HepG2 (cell line): ENCODE results near the gene TTC39C. TPM values are rescaled to one million over a fixed set of nuclear protein-coding genes. Genes with fewer than 3 reads are reported as not detected.
A peak's percentile ranks its signal among the peaks of the same experiment; 100 is the strongest.

Source experiments
- FLYWCH1 ChIP-seq: sonication (generic); formaldehyde crosslinking; IDR thresholded peaks from 2 replicates; pipeline ENCODE4 v1.8.1; 2023; ENCODE audit warnings: mild to moderate bottlenecking, missing genetic modification reagents
- KDM3A ChIP-seq: IDR thresholded peaks from 2 replicates; pipeline ENCODE4 v1.6.1; 2018; ENCODE audit warnings: low read depth, missing compliant biosample characterization
- KDM5A ChIP-seq: fragments of 200-600 bp; sonication (generic); IDR thresholded peaks from 2 replicates; pipeline ENCODE4 v1.7.0; 2018; ENCODE audit warnings: antibody characterized with exemption, mild to moderate bottlenecking, low read length, borderline replicate concordance
- PHB2 ChIP-seq: fragments of 450-650 bp; IDR thresholded peaks from 2 replicates; pipeline ENCODE4 v1.6.1; 2018; ENCODE audit not compliant: partially characterized antibody
- RORA ChIP-seq: sonication (generic); formaldehyde crosslinking; IDR thresholded peaks from 2 replicates; pipeline ENCODE4 v1.5.0; 2020; ENCODE audit warnings: mild to moderate bottlenecking, missing genetic modification reagents, moderate library complexity
- SMYD3 ChIP-seq: sonication (generic); formaldehyde crosslinking; IDR thresholded peaks from 2 replicates; pipeline ENCODE4 v1.8.1; 2023; ENCODE audit warnings: mild to moderate bottlenecking, missing genetic modification reagents
- SOX6 ChIP-seq, 2 experiments: fragments of 450-650 bp in 1 of 2; sonication (generic) in 1 of 2; formaldehyde crosslinking in 1 of 2; IDR thresholded peaks; 2 replicates each; pipeline versions ENCODE4 v1.4.0 to v1.6.1; 2017 to 2020; ENCODE audit warnings: antibody characterized with exemption in 1 of 2, mild to moderate bottlenecking in 1 of 2, missing genetic modification reagents in 1 of 2
- THAP11 ChIP-seq: IDR thresholded peaks from 2 replicates; pipeline ENCODE4 v1.6.1; 2016; ENCODE audit warnings: missing biosample characterization, missing genetic modification reagents
- TSC22D2 ChIP-seq: sonication (generic); formaldehyde crosslinking; IDR thresholded peaks from 2 replicates; pipeline ENCODE4 v1.5.1; 2020; ENCODE audit warnings: missing genetic modification reagents, mild to moderate bottlenecking, borderline replicate concordance
- ZFAT ChIP-seq: sonication (generic); formaldehyde crosslinking; conservative IDR thresholded peaks from 2 replicates; pipeline ENCODE4 v1.8.1; 2023; ENCODE audit warnings: missing genetic modification reagents, inconsistent platforms
- ZFP36L1 ChIP-seq: sonication (generic); formaldehyde crosslinking; IDR thresholded peaks from 2 replicates; pipeline ENCODE4 v1.8.0; 2022; ENCODE audit warnings: mild to moderate bottlenecking, missing genetic modification reagents, moderate library complexity
- ZMYM4 ChIP-seq: sonication (generic); formaldehyde crosslinking; IDR thresholded peaks from 2 replicates; pipeline ENCODE4 v1.8.1; 2023; ENCODE audit warnings: mild to moderate bottlenecking, missing genetic modification reagents
- ZNF678 ChIP-seq: sonication (generic); formaldehyde crosslinking; IDR thresholded peaks from 2 replicates; pipeline ENCODE4 v1.4.0; 2020; ENCODE audit warnings: mild to moderate bottlenecking, missing genetic modification reagents
- polyA plus RNA-seq, 8 experiments: library from polyadenylated mRNA; depleted of rRNA in 3 of 8; stranded (reverse) in 7 of 8; unstranded in 1 of 8; fragments of >200 nt; fragmentation: Illumina TruSeq in 4 of 8; extraction: Trizol in 4 of 8; gene quantifications; 2 replicates each; pipeline versions ENCODE4 v1.2.1 to v1.2.3, GENCODE V29; 2011 to 2016; ENCODE audit warnings: low read depth in 4 of 8, missing spikeins in 1 of 8, mixed read lengths in 1 of 8; ENCODE audit not compliant: insufficient read depth in 1 of 8
- total RNA-seq, 5 experiments: library from RNA; depleted of rRNA; stranded (reverse); fragments of >200 nt; fragmentation: Illumina TruSeq; extraction: Trizol; gene quantifications; 2 replicates each; pipeline ENCODE4 v1.2.3, GENCODE V29; 2016; ENCODE audit warnings: low read depth in 1 of 5
- TF ChIP-seq, protein P1 (sequence below): sonication (generic); formaldehyde crosslinking; IDR thresholded peaks from 2 replicates; pipeline ENCODE4 v1.9.0; 2021; ENCODE audit warnings: mild to moderate bottlenecking, missing genetic modification reagents
- TF ChIP-seq, protein P2 (sequence below): sonication (generic); formaldehyde crosslinking; IDR thresholded peaks from 2 replicates; pipeline ENCODE4 v1.5.0; 2020; ENCODE audit warnings: mild to moderate bottlenecking, missing genetic modification reagents
- TF ChIP-seq, protein P3 (sequence below): sonication (generic); formaldehyde crosslinking; IDR thresholded peaks from 2 replicates; pipeline ENCODE4 v1.4.0; 2020; ENCODE audit warnings: mild to moderate bottlenecking, low read depth, missing genetic modification reagents
- TF ChIP-seq, protein P4 (sequence below): sonication (generic); formaldehyde crosslinking; IDR thresholded peaks from 2 replicates; pipeline ENCODE4 v1.4.0; 2020; ENCODE audit warnings: missing genetic modification reagents

Gene TTC39C
- total and polyA plus RNA-seq, 2 of the 13 experiments (the other 11 are each of a cell fraction or from before 2014, with no cell fraction given), result 19.1 to 25.9 TPM

DNA sequence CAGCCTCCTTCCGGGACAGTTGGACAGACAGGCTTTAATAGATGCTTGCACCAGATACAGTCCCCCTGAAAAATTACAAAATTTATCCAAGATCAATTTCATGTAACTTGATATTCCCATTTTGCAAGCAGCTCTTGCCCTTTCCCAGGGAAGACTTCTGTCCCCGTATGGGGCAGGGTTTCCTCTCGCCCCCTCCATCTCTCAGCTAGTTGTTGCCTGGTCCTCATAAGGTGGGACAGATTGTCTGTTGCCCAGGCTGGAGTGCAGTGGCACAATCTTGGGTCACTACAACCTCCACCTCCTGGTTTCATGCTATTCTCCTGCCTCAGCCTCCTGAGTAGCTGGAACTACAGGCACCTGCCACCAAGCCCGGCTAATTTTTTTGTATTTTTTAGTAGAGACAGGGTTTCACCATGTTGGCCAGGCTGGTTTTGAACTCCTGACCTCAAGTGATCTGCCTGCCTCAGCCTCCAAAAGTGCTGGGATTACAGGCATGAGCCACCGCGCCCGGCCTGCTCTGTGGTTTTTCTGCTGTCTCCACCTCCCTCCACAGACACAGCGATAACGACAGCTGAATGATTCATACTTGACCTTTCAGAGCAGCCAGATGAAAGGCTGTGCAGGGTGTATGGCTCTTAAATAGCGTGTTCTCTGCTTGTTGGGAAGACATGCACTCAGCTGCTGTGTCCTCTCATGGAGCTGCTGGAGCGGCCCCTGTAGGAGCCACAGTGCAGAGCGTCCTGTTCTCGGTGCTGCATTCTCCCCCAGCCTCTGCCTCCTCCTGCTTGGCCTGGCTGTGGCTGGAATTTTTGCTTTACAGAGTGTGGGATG lies 61.4 kb downstream of the TTC39C start (continued):
- TF ChIP-seq, protein P1, sequence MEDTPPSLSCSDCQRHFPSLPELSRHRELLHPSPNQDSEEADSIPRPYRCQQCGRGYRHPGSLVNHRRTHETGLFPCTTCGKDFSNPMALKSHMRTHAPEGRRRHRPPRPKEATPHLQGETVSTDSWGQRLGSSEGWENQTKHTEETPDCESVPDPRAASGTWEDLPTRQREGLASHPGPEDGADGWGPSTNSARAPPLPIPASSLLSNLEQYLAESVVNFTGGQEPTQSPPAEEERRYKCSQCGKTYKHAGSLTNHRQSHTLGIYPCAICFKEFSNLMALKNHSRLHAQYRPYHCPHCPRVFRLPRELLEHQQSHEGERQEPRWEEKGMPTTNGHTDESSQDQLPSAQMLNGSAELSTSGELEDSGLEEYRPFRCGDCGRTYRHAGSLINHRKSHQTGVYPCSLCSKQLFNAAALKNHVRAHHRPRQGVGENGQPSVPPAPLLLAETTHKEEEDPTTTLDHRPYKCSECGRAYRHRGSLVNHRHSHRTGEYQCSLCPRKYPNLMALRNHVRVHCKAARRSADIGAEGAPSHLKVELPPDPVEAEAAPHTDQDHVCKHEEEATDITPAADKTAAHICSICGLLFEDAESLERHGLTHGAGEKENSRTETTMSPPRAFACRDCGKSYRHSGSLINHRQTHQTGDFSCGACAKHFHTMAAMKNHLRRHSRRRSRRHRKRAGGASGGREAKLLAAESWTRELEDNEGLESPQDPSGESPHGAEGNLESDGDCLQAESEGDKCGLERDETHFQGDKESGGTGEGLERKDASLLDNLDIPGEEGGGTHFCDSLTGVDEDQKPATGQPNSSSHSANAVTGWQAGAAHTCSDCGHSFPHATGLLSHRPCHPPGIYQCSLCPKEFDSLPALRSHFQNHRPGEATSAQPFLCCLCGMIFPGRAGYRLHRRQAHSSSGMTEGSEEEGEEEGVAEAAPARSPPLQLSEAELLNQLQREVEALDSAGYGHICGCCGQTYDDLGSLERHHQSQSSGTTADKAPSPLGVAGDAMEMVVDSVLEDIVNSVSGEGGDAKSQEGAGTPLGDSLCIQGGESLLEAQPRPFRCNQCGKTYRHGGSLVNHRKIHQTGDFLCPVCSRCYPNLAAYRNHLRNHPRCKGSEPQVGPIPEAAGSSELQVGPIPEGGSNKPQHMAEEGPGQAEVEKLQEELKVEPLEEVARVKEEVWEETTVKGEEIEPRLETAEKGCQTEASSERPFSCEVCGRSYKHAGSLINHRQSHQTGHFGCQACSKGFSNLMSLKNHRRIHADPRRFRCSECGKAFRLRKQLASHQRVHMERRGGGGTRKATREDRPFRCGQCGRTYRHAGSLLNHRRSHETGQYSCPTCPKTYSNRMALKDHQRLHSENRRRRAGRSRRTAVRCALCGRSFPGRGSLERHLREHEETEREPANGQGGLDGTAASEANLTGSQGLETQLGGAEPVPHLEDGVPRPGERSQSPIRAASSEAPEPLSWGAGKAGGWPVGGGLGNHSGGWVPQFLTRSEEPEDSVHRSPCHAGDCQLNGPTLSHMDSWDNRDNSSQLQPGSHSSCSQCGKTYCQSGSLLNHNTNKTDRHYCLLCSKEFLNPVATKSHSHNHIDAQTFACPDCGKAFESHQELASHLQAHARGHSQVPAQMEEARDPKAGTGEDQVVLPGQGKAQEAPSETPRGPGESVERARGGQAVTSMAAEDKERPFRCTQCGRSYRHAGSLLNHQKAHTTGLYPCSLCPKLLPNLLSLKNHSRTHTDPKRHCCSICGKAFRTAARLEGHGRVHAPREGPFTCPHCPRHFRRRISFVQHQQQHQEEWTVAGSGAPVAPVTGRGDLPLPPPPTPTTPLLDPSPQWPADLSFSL (CRISPR knock-in tag), result no peak
- TF ChIP-seq ZMYM4 (CRISPR knock-in tag) (peak; percentile 86; the same call in 1 of the 2 replicates), FLYWCH1 (CRISPR knock-in tag) (no peak), KDM5A (no peak), SMYD3 (no peak), RORA (no peak), KDM3A (peak; percentile 70; the same call in 1 of the 2 replicates), SOX6 (IDR thresholded peaks at IDR 0.05) (no peak), SOX6 (CRISPR knock-in tag; IDR thresholded peaks at IDR 0.05) (peak; percentile 85), THAP11 (CRISPR knock-in tag) (peak; percentile 67; the same call in 1 of the 2 replicates), PHB2 (no peak), ZFP36L1 (CRISPR knock-in tag) (no peak; the same call in 1 of the 2 replicates), TSC22D2 (no peak), ZFAT (no peak), ZNF678 (CRISPR knock-in tag) (no peak)
- TF ChIP-seq, protein P2, sequence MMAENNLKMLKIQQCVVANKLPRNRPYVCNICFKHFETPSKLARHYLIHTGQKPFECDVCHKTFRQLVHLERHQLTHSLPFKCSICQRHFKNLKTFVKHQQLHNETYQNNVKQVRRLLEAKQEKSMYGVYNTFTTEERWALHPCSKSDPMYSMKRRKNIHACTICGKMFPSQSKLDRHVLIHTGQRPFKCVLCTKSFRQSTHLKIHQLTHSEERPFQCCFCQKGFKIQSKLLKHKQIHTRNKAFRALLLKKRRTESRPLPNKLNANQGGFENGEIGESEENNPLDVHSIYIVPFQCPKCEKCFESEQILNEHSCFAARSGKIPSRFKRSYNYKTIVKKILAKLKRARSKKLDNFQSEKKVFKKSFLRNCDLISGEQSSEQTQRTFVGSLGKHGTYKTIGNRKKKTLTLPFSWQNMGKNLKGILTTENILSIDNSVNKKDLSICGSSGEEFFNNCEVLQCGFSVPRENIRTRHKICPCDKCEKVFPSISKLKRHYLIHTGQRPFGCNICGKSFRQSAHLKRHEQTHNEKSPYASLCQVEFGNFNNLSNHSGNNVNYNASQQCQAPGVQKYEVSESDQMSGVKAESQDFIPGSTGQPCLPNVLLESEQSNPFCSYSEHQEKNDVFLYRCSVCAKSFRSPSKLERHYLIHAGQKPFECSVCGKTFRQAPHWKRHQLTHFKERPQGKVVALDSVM, result peak; percentile 56; the same call in 1 of the 2 replicates
- TF ChIP-seq, protein P3, sequence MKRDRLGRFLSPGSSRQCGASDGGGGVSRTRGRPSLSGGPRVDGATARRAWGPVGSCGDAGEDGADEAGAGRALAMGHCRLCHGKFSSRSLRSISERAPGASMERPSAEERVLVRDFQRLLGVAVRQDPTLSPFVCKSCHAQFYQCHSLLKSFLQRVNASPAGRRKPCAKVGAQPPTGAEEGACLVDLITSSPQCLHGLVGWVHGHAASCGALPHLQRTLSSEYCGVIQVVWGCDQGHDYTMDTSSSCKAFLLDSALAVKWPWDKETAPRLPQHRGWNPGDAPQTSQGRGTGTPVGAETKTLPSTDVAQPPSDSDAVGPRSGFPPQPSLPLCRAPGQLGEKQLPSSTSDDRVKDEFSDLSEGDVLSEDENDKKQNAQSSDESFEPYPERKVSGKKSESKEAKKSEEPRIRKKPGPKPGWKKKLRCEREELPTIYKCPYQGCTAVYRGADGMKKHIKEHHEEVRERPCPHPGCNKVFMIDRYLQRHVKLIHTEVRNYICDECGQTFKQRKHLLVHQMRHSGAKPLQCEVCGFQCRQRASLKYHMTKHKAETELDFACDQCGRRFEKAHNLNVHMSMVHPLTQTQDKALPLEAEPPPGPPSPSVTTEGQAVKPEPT (CRISPR knock-in tag), result no peak
- TF ChIP-seq, protein P4, sequence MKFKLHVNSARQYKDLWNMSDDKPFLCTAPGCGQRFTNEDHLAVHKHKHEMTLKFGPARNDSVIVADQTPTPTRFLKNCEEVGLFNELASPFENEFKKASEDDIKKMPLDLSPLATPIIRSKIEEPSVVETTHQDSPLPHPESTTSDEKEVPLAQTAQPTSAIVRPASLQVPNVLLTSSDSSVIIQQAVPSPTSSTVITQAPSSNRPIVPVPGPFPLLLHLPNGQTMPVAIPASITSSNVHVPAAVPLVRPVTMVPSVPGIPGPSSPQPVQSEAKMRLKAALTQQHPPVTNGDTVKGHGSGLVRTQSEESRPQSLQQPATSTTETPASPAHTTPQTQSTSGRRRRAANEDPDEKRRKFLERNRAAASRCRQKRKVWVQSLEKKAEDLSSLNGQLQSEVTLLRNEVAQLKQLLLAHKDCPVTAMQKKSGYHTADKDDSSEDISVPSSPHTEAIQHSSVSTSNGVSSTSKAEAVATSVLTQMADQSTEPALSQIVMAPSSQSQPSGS (CRISPR knock-in tag), result peak; percentile 68; the same call in 1 of the 2 replicates
